Pancreas (tissue), 10 donors: Measurements from ENCODE around the gene TMEM145. TPM values are rescaled to one million over a fixed set of nuclear protein-coding genes. Genes with fewer than 3 reads are reported as not detected.
A peak's percentile ranks its signal among the peaks of the same experiment; 100 is the strongest.

Source experiments
- ATAC-seq, 4 donors: fragments of 200-7000 bp; cut with Tn5 transposase; one replicate each; pipeline versions ENCODE4 v1.8.0 to v1.9.1; 2020; ENCODE audit warnings: mild to moderate bottlenecking in 4 of 4, moderate library complexity in 4 of 4
- DNase-seq, 6 donors: peaks; one replicate each; pipeline ENCODE4 v3.0.0-alpha.2; 2020
- FAIRE-seq: peaks from 2 replicates; lab custom pipeline; 2012; peaks lifted over from hg19 to GRCh38; lab: Jason Lieb, UNC
- H3K27ac ChIP-seq, 4 donors: fragments of 200-600 bp; sonication (generic); 1 replicate in 3 of 4; 2 replicates in 1 of 4; pipeline versions ENCODE4 v1.5.0 to v1.8.0; 2020
- H3K27me3 ChIP-seq, 4 donors: fragments of 200-600 bp; one replicate each; pipeline ENCODE4 v1.8.0; 2021
- H3K36me3 ChIP-seq, 3 donors: fragments of 200-600 bp; sonication (generic) in 1 of 3; one replicate each; pipeline versions ENCODE4 v1.5.0 to v1.8.0; 2020 to 2021
- H3K4me1 ChIP-seq, 3 donors: fragments of 200-600 bp; one replicate each; pipeline ENCODE4 v1.8.0; 2021
- H3K4me3 ChIP-seq, 4 donors: fragments of 200-600 bp; sonication (generic) in 2 of 4; one replicate each; pipeline versions ENCODE4 v1.5.0 to v1.8.0; 2020 to 2021
- H3K9me3 ChIP-seq, 4 donors: fragments of 200-600 bp; one replicate each; pipeline ENCODE4 v1.8.0; 2021
- WGBS, 2 donors: extraction: QIAGEN DNeasy Blood & Tissue Kit; methylation state at CpG; one replicate each; pipeline ENCODE4 v1.1.7; 2013; 5-methylcytosine and 5-hydroxymethylcytosine counted together
- intact Hi-C, 3 donors: fragments of 100-400 bp; cut with DNase I; formaldehyde crosslinking; loops; one replicate each; pipeline versions ENCODE4 v1.11.1 to v1.14.2; 2022
- polyA plus RNA-seq, 2 donors: library from polyadenylated mRNA; stranded (reverse); fragments of 200-250 nt; gene quantifications; one replicate each; pipeline ENCODE4 v1.2.3, GENCODE V29; 2013
- total RNA-seq, 6 donors: library from RNA; stranded (reverse); fragmentation: NEBNext Ultra II Directional in 4 of 6; extraction: Animal tissue kit (Norgen Biotek cat#: 25700) in 4 of 6; gene quantifications; one replicate each; pipeline versions ENCODE4 v1.2.1 to v1.2.4, GENCODE V29; 2021 to 2023
- TF ChIP-seq, protein P1 (sequence below), 4 donors: fragments of 200-600 bp; sonication (generic) in 3 of 4; IDR thresholded peaks; one replicate each; pipeline versions ENCODE4 v1.5.0 to v1.8.0; 2021; ENCODE audit warnings: antibody characterized with exemption in 4 of 4
- donor health status: healthy with polysubstance abuse.
- donor health status: DM: no; HTN: no; CAD: no; lungs with moderate emphysema.
- donor health status: DM: no; HTN: no; CAD: no.
- donor health status: control.
- donor health status: control.
- donor health status: Bipolar disorder and iron deficiency.
- donor health status: DM: yes; HTN: yes; CAD: no.
- donor health status: DM: no; HTN: no; CAD: no.
- donor health status: DM: no; HTN: no; CAD: no.
- donor health status: DM: yes; HTN: yes; CAD: no.

The TMEM145 gene
- total and polyA plus RNA-seq, 8 donors: 0.46 to 8.2 (median 1.0) TPM

GRCh38 chr19:42362342-42362741 lies 49.2 kb downstream of the TMEM145 start:
- ATAC-seq (no peak), FAIRE-seq (no peak), DNase-seq (no peak)
- no peaks in the 10 kb centered on the region for H3K4me1 ChIP-seq
- no peaks in the 10 kb centered on the region for H3K27me3 ChIP-seq
- peaks cover 0 to 11% (median 0%) of the 10 kb centered on the region in 3 donors for H3K36me3 ChIP-seq
- no peaks in the 10 kb centered on the region for H3K9me3 ChIP-seq
- TF ChIP-seq, protein P1, sequence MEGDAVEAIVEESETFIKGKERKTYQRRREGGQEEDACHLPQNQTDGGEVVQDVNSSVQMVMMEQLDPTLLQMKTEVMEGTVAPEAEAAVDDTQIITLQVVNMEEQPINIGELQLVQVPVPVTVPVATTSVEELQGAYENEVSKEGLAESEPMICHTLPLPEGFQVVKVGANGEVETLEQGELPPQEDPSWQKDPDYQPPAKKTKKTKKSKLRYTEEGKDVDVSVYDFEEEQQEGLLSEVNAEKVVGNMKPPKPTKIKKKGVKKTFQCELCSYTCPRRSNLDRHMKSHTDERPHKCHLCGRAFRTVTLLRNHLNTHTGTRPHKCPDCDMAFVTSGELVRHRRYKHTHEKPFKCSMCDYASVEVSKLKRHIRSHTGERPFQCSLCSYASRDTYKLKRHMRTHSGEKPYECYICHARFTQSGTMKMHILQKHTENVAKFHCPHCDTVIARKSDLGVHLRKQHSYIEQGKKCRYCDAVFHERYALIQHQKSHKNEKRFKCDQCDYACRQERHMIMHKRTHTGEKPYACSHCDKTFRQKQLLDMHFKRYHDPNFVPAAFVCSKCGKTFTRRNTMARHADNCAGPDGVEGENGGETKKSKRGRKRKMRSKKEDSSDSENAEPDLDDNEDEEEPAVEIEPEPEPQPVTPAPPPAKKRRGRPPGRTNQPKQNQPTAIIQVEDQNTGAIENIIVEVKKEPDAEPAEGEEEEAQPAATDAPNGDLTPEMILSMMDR (IDR thresholded peaks at IDR 0.05): no peak
- intact Hi-C loops: no loop called here
- no peak overlapping the region for H3K27ac ChIP-seq
- no peak overlapping the region for H3K4me3 ChIP-seq
- 93 to 96% methylated on average over 14 of the region's 14 CpGs for WGBS, 2 donors

DNA sequence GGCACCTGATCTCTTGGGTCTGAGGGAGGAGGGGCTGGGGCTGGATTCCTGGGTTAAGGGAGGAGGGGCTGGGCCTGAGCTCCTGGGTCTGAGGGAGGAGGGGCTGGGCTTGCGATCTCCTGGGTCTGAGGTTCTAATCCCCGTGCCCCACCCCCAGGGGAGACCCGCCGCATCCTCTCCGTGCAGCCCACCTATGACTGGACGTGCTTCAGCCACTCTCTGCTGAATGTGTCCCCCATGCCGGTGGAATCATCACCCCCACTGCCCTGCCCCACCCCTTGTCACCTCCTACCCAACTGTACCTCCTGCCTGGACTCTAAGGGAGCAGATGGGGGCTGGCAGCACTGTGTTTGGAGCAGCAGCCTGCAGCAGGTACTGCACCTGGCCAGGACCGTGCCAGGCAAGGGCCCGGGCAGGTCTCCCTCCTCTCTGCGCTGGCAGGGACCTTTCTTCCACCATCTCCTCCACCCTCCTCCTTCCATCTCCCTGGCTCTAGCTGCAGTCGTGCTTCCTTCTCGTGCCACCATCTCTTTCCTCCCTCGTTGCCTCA lies 49.9 kb downstream of the TMEM145 start:
- ATAC-seq: no peak
- Histone ChIP-seq H3K4me1 (no peaks in the 10 kb centered on the region), H3K4me3 (no peak overlapping the region), H3K36me3 (peaks cover 0 to 11% (median 0%) of the 10 kb centered on the region in 3 donors), H3K9me3 (no peaks in the 10 kb centered on the region), H3K27me3 (no peaks in the 10 kb centered on the region), H3K27ac (no peak overlapping the region)
- 94 to 100% methylated on average over 12 to 13 of the region's 13 CpGs for WGBS, 2 donors
- intact Hi-C loops: no loop called here
- TF ChIP-seq, protein P1 (IDR thresholded peaks at IDR 0.05): no peak
- no peak for DNase-seq
- FAIRE-seq: no peak

DNA sequence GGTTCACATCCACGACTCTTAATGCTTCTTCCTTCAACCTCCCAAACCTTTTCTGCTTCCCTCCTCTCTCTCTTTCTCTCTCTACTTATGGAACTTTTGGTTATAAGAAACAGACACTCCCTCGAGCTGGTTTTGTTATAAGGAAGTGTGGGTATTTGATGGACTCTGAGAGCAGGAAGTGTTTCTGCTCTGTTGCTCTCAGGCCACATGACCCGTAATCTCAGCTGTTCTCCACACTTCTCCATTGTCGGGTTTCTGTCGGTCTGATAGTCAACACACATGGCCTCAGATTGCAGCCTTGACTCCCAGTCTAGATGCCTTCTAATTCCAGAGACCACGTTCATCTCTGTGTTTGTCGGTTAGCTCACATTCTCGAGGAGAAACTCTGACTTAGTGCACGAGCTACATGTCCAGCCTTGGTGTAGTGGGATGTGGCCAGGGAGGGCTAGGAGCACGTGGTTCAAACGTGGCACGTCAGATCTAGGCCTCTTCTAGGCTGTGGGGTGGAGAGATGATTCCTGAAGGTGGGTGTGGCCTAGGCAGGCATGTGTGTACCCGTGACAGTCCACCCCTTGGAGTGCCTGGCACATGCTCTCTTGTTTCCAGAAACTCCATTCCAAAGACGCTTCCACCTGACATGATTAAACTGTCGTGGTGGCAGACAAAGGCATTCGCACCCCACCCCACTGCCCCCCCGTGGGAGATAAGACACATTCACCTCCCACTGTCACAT lies 50.7 kb downstream of the TMEM145 start:
- Histone ChIP-seq H3K4me3 (no peak overlapping the region), H3K27me3 (no peaks in the 10 kb centered on the region), H3K4me1 (no peaks in the 10 kb centered on the region), H3K27ac (no peak overlapping the region), H3K9me3 (no peaks in the 10 kb centered on the region), H3K36me3 (peaks cover 0 to 11% (median 0%) of the 10 kb centered on the region in 3 donors)
- intact Hi-C loops: no loop called here
- FAIRE-seq (no peak), DNase-seq (no peak), ATAC-seq (peak in 2 of 4 donors; percentile 39 to 66)
- 88 to 92% methylated on average over 17 of the region's 17 CpGs for WGBS, 2 donors
- TF ChIP-seq, protein P1 (IDR thresholded peaks at IDR 0.05): no peak

GRCh38 chr19:42366673-42367072 lies 53.6 kb downstream of the TMEM145 start:
- WGBS, 2 donors: 89 to 90% methylated on average over 1 of the region's 1 CpG

More at GRCh38 chr19:42366673-42367072, 53.6 kb downstream of the TMEM145 start:
- Histone ChIP-seq H3K4me3 (no peak overlapping the region), H3K4me1 (no peaks in the 10 kb centered on the region), H3K9me3 (no peaks in the 10 kb centered on the region), H3K27ac (no peak overlapping the region), H3K27me3 (no peaks in the 10 kb centered on the region), H3K36me3 (peaks cover 0 to 11% (median 0%) of the 10 kb centered on the region in 3 donors)
- ATAC-seq: no peak
- TF ChIP-seq, protein P1 (IDR thresholded peaks at IDR 0.05): no peak
- DNase-seq: no peak
- intact Hi-C loops: no loop called here
- FAIRE-seq: no peak
